ENCODE measurements around the gene KLRC1.

DNA sequence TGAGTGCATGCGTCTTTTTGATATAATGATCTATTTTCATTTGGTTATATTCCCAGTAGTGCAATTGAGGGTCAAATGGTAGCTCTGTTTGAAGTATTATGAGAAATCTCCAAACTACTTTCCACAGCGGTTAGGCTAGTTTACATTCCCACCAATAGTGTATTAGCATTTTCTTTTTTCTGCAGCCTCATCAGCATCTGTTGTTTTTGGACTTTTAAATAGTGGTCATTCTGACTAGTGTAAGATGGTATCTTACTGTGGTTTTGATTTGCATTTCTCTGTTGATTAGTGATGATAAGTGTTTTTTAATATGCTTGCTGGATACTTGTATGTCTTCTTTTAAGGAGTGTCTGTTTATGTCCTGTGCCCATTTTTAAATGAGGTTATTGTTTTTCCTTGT lies 3.7 kb upstream of the KLRC1 start:
- no peak for TF ChIP-seq EZH2 (IDR thresholded peaks at IDR 0.05; ENCODE audit: borderline replicate concordance, low read depth, low read length, poor library complexity, severe bottlenecking)
- no peak for TF ChIP-seq CTCF (conservative IDR thresholded peaks at IDR 0.05; ENCODE audit: low read depth, low read length)

Measured in A673 (cell line).